Kidney (tissue), 14 donors: ENCODE data around the gene CIT. TPM values are rescaled to one million over a fixed set of nuclear protein-coding genes. Genes with fewer than 3 reads are reported as not detected.
"Not testable (repeated sequence)": the region's sequence is repeated elsewhere in the genome, so short reads cannot be mapped to it uniquely, and the experiment has no call there.

ENCODE experiments used
- DNase-seq, 5 donors: peaks; one replicate each; pipeline ENCODE4 v3.0.0-alpha.2; 2013 to 2020
- FAIRE-seq: peaks from 2 replicates; lab custom pipeline; 2012; peaks lifted over from hg19 to GRCh38; lab: Jason Lieb, UNC
- H3K27ac ChIP-seq, 2 donors: one replicate each; pipeline ENCODE4 v1.7.0; 2013; ENCODE audit warnings: low read depth in 2 of 2, low read length in 2 of 2, inconsistent platforms in 1 of 2
- H3K27me3 ChIP-seq: one replicate; pipeline ENCODE4 v1.7.1; 2013; ENCODE audit warnings: low read length, inconsistent platforms; ENCODE audit not compliant: control insufficient read depth, insufficient read depth
- H3K36me3 ChIP-seq, 3 donors: one replicate each; pipeline versions ENCODE4 v1.7.0 to v1.7.1; 2013; ENCODE audit warnings: low read length in 3 of 3, control low read depth in 1 of 3, inconsistent platforms in 1 of 3; ENCODE audit not compliant: insufficient read depth in 3 of 3, control insufficient read depth in 2 of 3
- H3K4me1 ChIP-seq, 3 donors: one replicate each; pipeline versions ENCODE4 v1.7.0 to v1.7.1; 2013; ENCODE audit warnings: low read length in 3 of 3, inconsistent platforms in 1 of 3, low read depth in 1 of 3; ENCODE audit not compliant: control insufficient read depth in 2 of 3, insufficient read depth in 2 of 3
- H3K4me3 ChIP-seq, 3 donors: one replicate each; pipeline versions ENCODE4 v1.7.0 to v1.8.1; 2013; ENCODE audit warnings: low read length in 3 of 3, control low read depth in 1 of 3, inconsistent platforms in 1 of 3
- H3K9ac ChIP-seq, 3 donors: one replicate each; pipeline versions ENCODE4 v1.7.0 to v1.7.1; 2013; ENCODE audit warnings: low read length in 3 of 3, control low read depth in 1 of 3, inconsistent platforms in 1 of 3
- H3K9me3 ChIP-seq, 3 donors: one replicate each; pipeline versions ENCODE4 v1.7.0 to v1.7.1; 2013; ENCODE audit warnings: low read length in 3 of 3, control low read depth in 1 of 3, inconsistent platforms in 1 of 3; ENCODE audit not compliant: control insufficient read depth in 2 of 3, insufficient read depth in 1 of 3
- CTCF ChIP-seq: IDR thresholded peaks from 3 replicates; pipeline ENCODE4 v1.5.1; 2012; ENCODE audit warnings: mild to moderate bottlenecking, moderate library complexity, borderline replicate concordance; ENCODE audit not compliant: insufficient read depth; ENCODE audit errors: extremely low read depth
- intact Hi-C: fragments of 100-400 bp; cut with DNase I; formaldehyde crosslinking; loops from one replicate; pipeline ENCODE4 v1.11.1; 2022
- polyA plus RNA-seq: library from polyadenylated mRNA; stranded (reverse); fragments of 350-450 nt; fragmentation: Illumina TruSeq; extraction: RNeasy Lipid Tissue Mini Kit (QIAGEN cat#74804); gene quantifications from one replicate; pipeline ENCODE4 v1.2.3, GENCODE V29; 2014; ENCODE audit warnings: low read depth, low replicate concordance; ENCODE audit not compliant: insufficient read depth
- total RNA-seq: library from RNA; stranded (reverse); fragmentation: NEBNext Ultra II Directional; extraction: Animal tissue kit (Norgen Biotek cat#: 25700); gene quantifications from one replicate; pipeline ENCODE4 v1.2.1, GENCODE V29; 2021
- donor health status: control.
- donor health status: control.
- donor health status: control.
- donor health status: control.
- donor health status: control.
- donor health status: DM: yes; HTN: yes; CAD: no.
- donor health status: Normal renal cell carcinoma (clear cell type).

The CIT gene
- total and polyA plus RNA-seq, 2 donors from 2014 or later, result 3.0 to 81.6 TPM

DNA sequence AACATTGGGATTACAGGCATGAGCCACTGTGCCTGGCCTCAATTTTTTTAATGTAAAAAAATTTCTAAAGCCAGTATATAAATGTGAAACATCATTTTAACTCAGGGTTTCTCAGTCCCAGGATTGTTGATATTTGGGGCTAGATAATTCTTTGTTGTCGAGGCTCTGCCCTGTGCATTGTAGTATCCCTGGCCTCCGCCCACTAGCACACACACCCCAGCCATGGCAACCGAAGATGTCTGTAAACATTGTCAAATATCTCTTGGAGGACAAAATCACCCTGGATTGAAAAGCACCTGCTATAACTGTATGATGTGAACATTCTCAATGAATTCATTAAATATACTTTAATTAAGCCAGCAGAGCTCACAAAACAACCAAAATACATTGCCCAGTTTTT, 8.4 kb upstream of the CIT start:
- Histone ChIP-seq H3K4me1 (no peaks in the 10 kb centered on the region), H3K27ac (no peak overlapping the region), H3K4me3 (no peak overlapping the region), H3K27me3 (no peaks in the 10 kb centered on the region), H3K9ac (no peak overlapping the region), H3K9me3 (no peaks in the 10 kb centered on the region), H3K36me3 (no peaks in the 10 kb centered on the region)
- DNase-seq (no peak), FAIRE-seq (no peak)
- TF ChIP-seq CTCF, result no peak
- intact Hi-C loops, result no loop called here

DNA sequence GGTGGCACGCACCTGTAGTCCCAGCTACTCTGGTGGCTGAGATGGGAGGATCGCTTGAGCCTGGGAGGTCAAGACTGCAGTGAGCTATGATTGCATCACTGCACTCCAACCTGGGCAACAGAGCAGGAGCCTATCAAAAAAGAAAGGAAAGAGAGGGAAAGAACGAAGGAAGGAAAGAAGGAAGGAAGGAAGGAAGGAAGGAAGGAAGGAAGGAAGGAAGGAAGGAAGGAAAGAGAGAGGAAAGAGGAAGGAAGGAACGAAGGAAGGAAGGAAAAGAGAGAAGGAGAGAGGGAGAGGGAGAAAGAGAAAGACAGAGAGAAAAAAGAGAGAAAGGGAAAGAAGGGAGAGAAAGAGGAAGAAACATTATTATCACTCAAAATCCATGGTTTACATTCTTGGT, 6.7 kb upstream of the CIT start:
- H3K4me3 ChIP-seq, H3K27me3 ChIP-seq, H3K36me3 ChIP-seq, H3K27ac ChIP-seq, FAIRE-seq, H3K9ac ChIP-seq, H3K9me3 ChIP-seq, H3K4me1 ChIP-seq, intact Hi-C loops, DNase-seq: not testable (repeated sequence)

GRCh38 chr12:119883237-119883636, 6.1 kb upstream of the CIT start:
- H3K4me1 ChIP-seq, result no peaks in the 10 kb centered on the region
- FAIRE-seq, result no peak
- no peak for TF ChIP-seq CTCF
- H3K27me3 ChIP-seq, result no peaks in the 10 kb centered on the region
- no peak overlapping the region for H3K27ac ChIP-seq
- no peaks in the 10 kb centered on the region for H3K36me3 ChIP-seq
- no peaks in the 10 kb centered on the region for H3K9me3 ChIP-seq
- intact Hi-C loops, result no loop called here
- no peak overlapping the region for H3K4me3 ChIP-seq
- no peak overlapping the region for H3K9ac ChIP-seq
- DNase-seq, result no peak

GRCh38 chr12:119877639-119877948, 474 bp upstream of the CIT start:
- FAIRE-seq, result no peak
- Histone ChIP-seq H3K27me3 (no peaks in the 10 kb centered on the region), H3K9me3 (no peaks in the 10 kb centered on the region), H3K27ac (no peak overlapping the region), H3K4me1 (peaks cover 0 to 2% (median 0%) of the 10 kb centered on the region in 3 donors), H3K9ac (peak overlapping the region in 1 of 3 donors; percentile 50), H3K36me3 (no peaks in the 10 kb centered on the region), H3K4me3 (peak overlapping the region; percentile 33 to 80 (median 75))
- TF ChIP-seq CTCF, result no peak
- intact Hi-C loops, result no loop called here
- no peak for DNase-seq
